Adrenal gland (tissue), 12 donors: ENCODE results near the gene CREM. TPM values are rescaled to one million over a fixed set of nuclear protein-coding genes. Genes with fewer than 3 reads are reported as not detected.

Experiments
- DNase-seq, 7 donors: peaks; one replicate each; pipeline ENCODE4 v3.0.0-alpha.2; 2019 to 2020
- H3K27ac ChIP-seq, 5 donors: fragments of 200-600 bp; sonication (generic) in 4 of 5; 1 replicate in 3 of 5; 2 replicates in 2 of 5; pipeline versions ENCODE4 v1.5.1 to v1.8.0; 2016 to 2020; ENCODE audit warnings: mild to moderate bottlenecking in 1 of 5
- H3K27me3 ChIP-seq: fragments of 200-600 bp; 2 replicates; pipeline ENCODE4 v1.8.0; 2021
- H3K36me3 ChIP-seq, 2 donors: fragments of 200-600 bp; replicated peaks in 1 of 2; 1 replicate in 1 of 2; 2 replicates in 1 of 2; pipeline versions ENCODE4 v1.5.1 to v1.8.0; 2018 to 2022
- H3K4me1 ChIP-seq, 2 donors: fragments of 200-600 bp; replicated peaks in 1 of 2; 1 replicate in 1 of 2; 2 replicates in 1 of 2; pipeline versions ENCODE4 v1.5.1 to v1.8.0; 2018 to 2021
- H3K4me3 ChIP-seq, 4 donors: fragments of 200-600 bp; sonication (generic) in 3 of 4; one replicate each; pipeline ENCODE4 v1.5.1; 2016 to 2018
- H3K9me3 ChIP-seq, 3 donors: fragments of 200-600 bp; sonication (generic) in 1 of 3; replicated peaks in 1 of 3; 1 replicate in 2 of 3; 2 replicates in 1 of 3; pipeline versions ENCODE4 v1.5.1 to v1.8.0; 2016 to 2021
- CTCF ChIP-seq, 6 experiments: fragments of 450-650 bp in 4 of 6; fragments of 200-600 bp in 2 of 6; sonication (generic) in 1 of 6; IDR thresholded peaks; 1 replicate in 5 of 6; 2 replicates in 1 of 6; pipeline versions ENCODE4 v1.5.1 to v1.8.0; 2016 to 2021; ENCODE audit warnings: antibody characterized with exemption in 6 of 6, mild to moderate bottlenecking in 2 of 6, moderate library complexity in 1 of 6
- POLR2A ChIP-seq, 2 donors: fragments of 450-650 bp; IDR thresholded peaks; one replicate each; pipeline ENCODE4 v1.6.1; 2017; ENCODE audit warnings: antibody characterized with exemption in 2 of 2, mild to moderate bottlenecking in 2 of 2, moderate library complexity in 1 of 2
- WGBS, 4 donors: extraction: QIAGEN DNeasy Blood & Tissue Kit in 2 of 4; methylation state at CpG; one replicate each; pipeline versions ENCODE4 v1.1.5 to v1.1.7; 2013 to 2017; 5-methylcytosine and 5-hydroxymethylcytosine counted together
- intact Hi-C, 2 donors: fragments of 100-400 bp; cut with DNase I; formaldehyde crosslinking; loops; one replicate each; pipeline versions ENCODE4 v1.14.1 to v1.15.0; 2022 to 2023
- polyA plus RNA-seq, 3 donors: library from polyadenylated mRNA; stranded (reverse); fragments of 200-250 nt in 2 of 3; fragments of 350-450 nt in 1 of 3; fragmentation: Illumina TruSeq in 1 of 3; extraction: RNeasy Lipid Tissue Mini Kit (QIAGEN cat#74804) in 1 of 3; gene quantifications; one replicate each; pipeline ENCODE4 v1.2.3, GENCODE V29; 2013 to 2014
- total RNA-seq, 9 donors: library from RNA; depleted of rRNA in 4 of 9; stranded (reverse); fragments of >200 nt in 4 of 9; fragments of 120-200 nt in 1 of 9; fragmentation: NEBNext Ultra II Directional in 1 of 9; extraction: Animal tissue kit (Norgen Biotek cat#: 25700) in 1 of 9; gene quantifications; one replicate each; pipeline versions ENCODE4 v1.1.0 to v1.2.4, GENCODE V29; 2013 to 2023
- donor health status: healthy with polysubstance abuse.
- donor health status: Bipolar disorder and iron deficiency.
- donor health status: DM: yes; HTN: yes; CAD: no.
- donor health status: DM: no; HTN: no; CAD: no.
- donor health status: DM: no; HTN: no; CAD: no.
- donor health status: DM: yes; HTN: yes; CAD: no.

The CREM gene
- total and polyA plus RNA-seq, 12 donors: 75.2 to 340 (median 119) TPM

- Histone ChIP-seq H3K4me1 (no peaks in the 10 kb centered on the region), H3K9me3 (no peaks in the 10 kb centered on the region), H3K27me3 (no peaks in the 10 kb centered on the region), H3K36me3 (no peaks in the 10 kb centered on the region), H3K4me3 (no peak overlapping the region), H3K27ac (no peak overlapping the region)
- intact Hi-C loops: no loop called here
- TF ChIP-seq POLR2A (IDR thresholded peaks at IDR 0.05) (no peak), CTCF (IDR thresholded peaks at IDR 0.05) (no peak)
- 86 to 91% (median 88%) methylated on average over 4 of the region's 4 CpGs for WGBS, 4 donors
- DNase-seq: no peak
Observed at GRCh38 chr10:35165136-35165535, 38.5 kb downstream of the CREM start.

GRCh38 chr10:35165811-35166210, 39.2 kb downstream of the CREM start:
- intact Hi-C loops: no loop called here
- Histone ChIP-seq H3K4me3 (no peak overlapping the region), H3K9me3 (no peaks in the 10 kb centered on the region), H3K4me1 (no peaks in the 10 kb centered on the region), H3K36me3 (no peaks in the 10 kb centered on the region), H3K27ac (no peak overlapping the region), H3K27me3 (no peaks in the 10 kb centered on the region)
- TF ChIP-seq CTCF (IDR thresholded peaks at IDR 0.05) (no peak), POLR2A (IDR thresholded peaks at IDR 0.05) (no peak)
- WGBS, 4 donors: 95 to 99% (median 96%) methylated on average over 2 of the region's 2 CpGs
- DNase-seq: no peak

GRCh38 chr10:35166607-35167006, 40.0 kb downstream of the CREM start:
- Histone ChIP-seq H3K4me3 (no peak overlapping the region), H3K27me3 (no peaks in the 10 kb centered on the region), H3K9me3 (no peaks in the 10 kb centered on the region), H3K27ac (no peak overlapping the region), H3K4me1 (no peaks in the 10 kb centered on the region), H3K36me3 (no peaks in the 10 kb centered on the region)
- DNase-seq: no peak
- intact Hi-C loops: no loop called here
- 92 to 96% (median 96%) methylated on average over 6 of the region's 6 CpGs for WGBS, 4 donors
- no peak for TF ChIP-seq CTCF (IDR thresholded peaks at IDR 0.05)
- TF ChIP-seq POLR2A (IDR thresholded peaks at IDR 0.05): no peak

- Histone ChIP-seq H3K27ac (no peak overlapping the region), H3K4me3 (no peak overlapping the region), H3K36me3 (no peaks in the 10 kb centered on the region), H3K27me3 (no peaks in the 10 kb centered on the region), H3K4me1 (peaks cover 0 to 7% of the 10 kb centered on the region in 2 donors), H3K9me3 (no peaks in the 10 kb centered on the region)
- no peak for DNase-seq
- intact Hi-C loops: no loop called here
- 91 to 99% (median 96%) methylated on average over 2 of the region's 2 CpGs for WGBS, 4 donors
- no peak for TF ChIP-seq CTCF (IDR thresholded peaks at IDR 0.05)
- TF ChIP-seq POLR2A (IDR thresholded peaks at IDR 0.05): no peak
Observed at GRCh38 chr10:35167342-35167741, 40.7 kb downstream of the CREM start.
